Suppressor macrophage treated with lipopolysaccharide for 1 hour (primary cell): ENCODE results near the gene YARS1.
A peak's percentile ranks its signal among the peaks of the same experiment; 100 is the strongest.

ENCODE experiments used
- DNase-seq, 3 donors: peaks; one replicate each; pipeline ENCODE4 v3.0.0-alpha.2; 2020 to 2022

Gene YARS1

DNA sequence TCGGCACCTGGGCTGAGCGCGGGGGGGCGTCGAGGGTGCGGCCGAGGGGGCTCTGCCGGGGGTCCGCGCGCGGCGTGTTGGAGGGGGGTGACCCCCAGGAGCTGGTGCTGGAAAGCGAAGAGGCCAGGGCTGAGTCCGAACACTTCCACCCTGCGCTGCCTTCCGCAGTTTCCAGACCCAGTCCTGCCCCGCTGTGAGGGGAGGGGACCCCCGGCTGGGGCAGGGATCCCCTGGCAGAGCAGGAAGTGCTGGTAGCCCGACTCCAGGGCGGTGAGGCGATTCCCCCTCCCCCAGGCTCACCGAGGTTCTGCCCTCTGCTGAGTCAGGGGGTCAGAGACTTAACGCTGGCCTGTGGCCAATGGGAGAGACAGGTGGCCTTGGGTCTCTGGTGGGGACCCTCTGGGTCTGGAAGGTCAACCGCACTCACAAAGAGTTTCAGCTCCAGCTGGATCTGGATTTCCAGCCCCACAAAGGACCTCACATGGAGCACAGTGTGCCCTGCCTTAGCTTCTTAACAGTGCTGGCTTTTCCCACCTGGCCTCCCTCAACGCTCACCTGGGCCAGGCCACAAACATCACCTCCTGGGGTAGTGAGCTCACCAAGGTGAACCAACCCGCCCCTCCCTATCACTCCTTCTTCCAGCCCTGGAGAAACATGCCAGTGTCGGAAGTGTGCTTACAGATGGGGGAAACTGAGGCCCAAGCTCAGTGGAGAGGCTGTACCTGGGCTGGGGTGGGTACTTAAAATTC is 74.8 kb downstream of the YARS1 start:
- peak in 2 of 3 donors; percentile 18 to 26 for DNase-seq

DNA sequence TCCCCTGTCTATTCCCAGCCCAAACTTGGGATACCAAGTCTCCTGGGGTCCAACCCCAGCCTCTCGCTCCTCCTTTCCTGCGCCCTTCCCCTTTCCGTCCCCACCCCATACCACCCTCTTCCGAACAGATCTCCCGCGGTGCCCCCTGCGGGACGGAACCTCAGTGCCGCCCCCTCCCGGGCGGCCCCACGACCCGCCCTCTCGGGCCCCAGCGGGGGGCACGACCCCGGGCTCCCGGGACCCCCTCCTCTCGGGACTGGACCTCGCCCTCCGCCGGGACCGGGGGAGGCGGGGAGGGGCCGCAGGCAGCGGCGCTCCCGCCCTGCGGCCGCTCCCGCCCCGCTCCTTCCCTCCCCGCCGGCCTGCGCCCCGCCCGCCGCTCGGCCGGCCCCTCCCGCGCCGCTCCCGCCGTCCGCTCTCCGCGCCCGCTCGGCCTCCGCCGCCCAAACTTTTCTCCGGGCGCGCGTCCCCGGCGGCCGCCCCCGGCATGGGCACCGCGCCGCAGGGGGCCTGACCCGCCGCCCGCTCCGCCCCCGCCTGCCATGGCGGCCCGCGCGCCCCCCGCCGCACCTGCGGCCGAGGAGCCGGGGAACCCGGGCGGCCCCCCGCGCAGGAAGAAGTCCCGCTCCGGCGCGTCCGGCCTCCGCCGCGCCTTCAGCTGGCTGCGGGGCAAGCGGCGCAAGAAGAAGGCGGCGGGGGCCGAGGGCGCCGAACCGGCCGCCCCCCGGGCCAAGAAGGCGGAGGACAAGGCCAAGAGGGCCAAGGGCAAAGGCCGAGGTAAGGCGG is 75.6 kb downstream of the YARS1 start:
- DNase-seq = peak; percentile 25 to 74 (median 46)

DNA sequence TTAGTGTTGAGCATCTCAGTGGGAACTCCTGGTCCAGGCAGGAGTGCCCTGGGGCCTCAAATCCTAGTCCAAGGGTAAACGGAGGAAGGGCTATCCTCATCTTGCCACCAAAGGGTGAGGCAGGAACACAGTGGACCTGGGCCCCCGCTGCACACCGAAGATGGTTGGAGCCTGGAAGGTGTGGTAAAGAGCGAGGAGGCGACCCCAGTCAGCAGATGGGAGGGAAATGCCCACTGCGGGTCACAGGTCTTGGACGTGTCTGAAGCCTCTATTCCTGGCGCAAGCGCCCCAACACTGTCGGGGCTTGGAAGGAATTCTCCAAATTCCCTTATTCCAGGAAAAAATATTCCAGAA is 76.1 kb downstream of the YARS1 start:
- DNase-seq = no peak

DNA sequence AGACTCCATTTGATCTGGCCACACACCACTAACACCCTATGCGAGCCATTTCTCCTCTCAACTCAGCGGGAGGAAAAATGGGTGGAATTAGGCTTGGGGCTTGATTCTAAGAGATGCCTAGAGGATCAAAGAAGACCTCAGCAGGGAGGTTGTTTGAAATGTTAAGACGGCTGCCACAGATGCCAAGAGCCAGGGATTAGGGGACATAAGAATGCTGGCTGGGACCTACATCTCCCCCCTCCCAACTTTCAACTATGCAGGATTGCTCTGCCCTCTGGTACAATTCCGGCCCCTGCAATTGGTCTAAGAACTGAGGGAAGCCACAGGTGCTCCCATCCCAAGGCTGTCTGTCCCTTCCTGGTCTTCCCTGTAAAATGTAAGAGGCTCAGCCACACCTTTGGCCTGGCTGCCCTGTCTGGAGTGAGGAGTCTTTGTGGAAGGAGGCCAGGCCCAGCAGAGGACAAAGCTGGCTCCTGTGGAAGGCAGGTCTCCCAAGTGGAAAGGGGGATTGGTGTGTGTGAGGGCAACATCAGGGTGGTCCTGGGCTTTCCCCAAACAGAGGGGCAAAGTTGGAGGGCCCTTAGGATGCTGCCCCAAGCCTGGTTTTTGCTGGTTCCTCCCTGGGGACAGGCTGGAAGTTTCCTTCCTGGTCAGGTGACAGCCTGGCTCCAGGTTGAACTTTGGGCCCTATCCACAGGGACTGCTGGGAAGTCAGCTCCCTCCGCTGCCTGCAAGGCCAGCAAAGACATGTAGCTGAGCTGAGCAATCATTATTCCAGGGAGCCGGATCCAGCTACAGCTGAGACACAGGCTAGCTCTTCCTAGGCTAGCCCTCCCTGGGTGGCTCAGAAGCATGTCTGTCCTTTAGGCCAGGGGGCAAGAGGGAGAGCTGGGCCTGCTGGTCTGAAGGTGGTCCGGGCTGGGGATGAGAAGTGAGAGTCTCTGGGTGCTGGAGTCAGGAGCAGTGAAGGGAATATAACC is 80.1 kb downstream of the YARS1 start:
- DNase-seq = peak in 1 of 3 donors; percentile 8

DNA sequence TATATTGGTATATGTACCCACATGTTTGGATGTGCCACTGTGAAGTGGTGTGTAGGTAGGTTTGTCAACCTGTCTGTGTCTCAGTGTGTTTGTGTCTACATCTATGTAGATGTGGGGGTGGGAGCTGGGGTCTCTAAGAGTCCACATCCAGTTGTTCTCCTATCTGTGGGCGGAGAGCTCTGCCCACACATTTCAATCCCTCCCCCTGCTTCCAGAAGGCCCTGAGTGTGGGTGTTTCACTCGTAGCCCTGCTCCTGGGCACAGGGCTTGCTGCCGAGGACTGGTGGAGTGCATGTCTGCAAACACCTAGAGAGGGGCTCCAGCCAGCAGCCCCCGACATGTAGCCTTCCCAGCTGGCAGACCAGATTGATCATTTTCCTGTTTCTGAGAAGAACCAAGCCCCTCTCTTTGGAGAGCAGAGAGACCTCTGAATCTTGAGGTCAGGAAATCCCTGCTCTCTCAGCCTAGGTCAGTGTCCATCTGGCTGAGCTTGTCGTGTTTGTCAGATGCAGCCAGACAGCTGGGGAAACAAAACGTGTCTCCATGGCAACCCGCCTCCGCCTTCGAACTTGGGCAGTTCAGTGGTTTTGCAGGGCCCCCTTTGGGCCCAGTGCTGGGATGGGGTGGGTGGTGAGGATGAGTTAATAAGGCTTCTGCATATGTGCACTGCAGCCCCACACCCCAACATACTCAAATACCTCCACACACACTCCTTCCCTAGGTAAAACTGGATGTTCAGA is 83.4 kb downstream of the YARS1 start:
- DNase-seq = no peak

DNA sequence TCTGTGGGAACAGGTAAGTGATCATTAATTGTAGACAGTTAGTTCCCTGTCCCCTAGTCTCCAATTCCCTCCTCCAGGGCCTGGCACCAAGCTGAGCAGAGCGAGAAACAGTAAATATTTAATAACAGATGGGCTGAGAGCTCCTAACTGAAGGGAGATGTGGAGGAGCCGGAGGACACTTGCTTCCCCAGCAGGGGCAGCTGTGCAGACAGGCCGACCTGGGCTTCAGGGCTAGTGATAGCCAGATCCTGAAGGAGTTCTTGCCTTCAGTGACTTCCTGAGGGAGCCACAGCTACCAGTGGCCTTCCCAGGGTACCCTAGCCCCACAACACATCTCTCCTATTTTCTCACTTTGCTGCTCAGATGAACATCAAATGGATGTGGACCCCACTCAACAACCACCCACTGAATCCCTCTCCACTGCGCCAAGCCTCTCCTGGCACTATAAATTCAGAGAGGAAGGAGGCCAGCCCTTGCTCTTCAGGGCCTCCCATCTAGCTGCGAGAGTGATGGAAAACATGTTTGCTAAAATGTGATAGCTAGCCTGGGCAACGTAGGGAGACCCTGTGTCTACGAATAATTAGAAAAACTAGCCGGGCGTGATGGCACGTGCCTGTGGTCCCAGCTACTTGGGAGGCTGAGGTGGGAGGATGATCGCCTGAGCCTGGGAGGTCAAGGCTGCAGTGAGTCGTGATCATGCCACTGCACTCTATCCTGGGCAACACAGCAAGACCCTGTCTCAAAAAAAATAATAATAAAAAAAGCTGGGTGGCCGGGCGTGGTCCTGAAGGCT is 87.7 kb downstream of the YARS1 start:
- no peak for DNase-seq

DNA sequence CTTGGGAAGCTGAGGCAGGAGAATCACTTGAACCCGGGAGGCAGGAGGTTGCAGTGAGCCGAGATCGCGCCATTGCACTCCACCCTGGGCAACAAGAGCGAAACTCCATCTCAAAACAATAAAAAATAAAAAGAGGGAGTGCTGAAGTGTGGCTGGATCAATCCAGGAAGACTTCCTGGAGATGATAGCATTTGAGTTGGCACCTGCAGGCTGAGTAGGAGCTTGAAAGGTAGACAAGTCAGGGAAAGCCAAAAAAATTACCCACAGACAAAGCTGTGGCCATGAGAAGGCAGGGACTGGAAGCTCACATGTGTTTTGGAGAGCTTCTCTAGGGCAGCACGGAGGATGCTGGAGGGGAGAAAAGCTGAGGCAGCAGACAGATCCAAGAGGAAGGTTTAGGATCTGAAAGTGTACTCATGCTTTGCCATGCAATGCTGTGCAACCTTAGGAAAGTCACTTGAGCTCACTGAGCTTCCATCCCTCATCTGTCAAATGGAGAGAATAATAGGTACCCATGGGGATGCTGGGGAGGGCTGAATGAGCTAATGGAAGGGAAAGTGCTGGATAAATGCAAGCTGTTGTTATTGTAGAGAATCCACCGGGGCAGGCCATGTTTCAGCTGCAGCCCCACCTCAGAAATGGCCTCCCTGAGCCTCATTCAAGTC is 88.6 kb downstream of the YARS1 start:
- no peak for DNase-seq

DNA sequence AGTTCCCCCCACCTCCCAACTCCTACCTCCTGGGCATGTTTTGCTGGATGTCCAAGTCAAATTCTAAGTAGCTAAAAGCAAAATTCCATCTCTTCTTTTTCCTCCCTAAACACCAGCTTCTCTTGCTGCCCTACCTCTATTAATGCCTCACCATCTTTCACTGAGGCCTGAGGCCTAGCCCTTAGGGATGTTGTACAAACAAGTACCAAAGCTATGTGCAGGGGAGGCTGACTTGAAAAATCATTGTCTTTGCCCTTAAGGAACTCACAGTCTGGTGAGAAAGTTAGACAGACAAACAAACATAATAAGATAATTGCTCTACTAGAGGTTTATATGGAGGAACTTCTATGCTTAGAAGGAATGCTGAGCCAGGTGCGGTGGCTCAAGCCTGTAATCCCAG is 89.3 kb downstream of the YARS1 start:
- DNase-seq = no peak

DNA sequence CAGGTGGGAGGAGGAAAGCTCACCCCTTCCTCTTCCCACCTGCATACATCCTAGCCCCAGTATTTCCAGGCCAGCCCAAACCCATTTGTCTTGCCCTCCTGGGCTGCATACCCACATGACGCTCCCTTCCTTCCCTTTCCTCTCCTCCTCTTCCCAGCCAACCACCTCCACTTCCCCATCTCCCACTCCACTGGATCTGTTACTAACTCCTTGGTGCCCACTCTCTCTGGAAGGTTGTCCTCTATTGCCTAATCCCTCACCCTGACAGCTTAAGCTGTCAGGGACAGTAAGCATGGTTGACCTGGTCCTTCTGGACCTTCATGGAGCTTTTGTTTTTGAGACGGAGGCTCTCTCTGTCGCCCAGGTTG is 91.6 kb downstream of the YARS1 start:
- peak; percentile 65 to 70 (median 66) for DNase-seq
